ENCODE results near the gene MTA1. TPM values are rescaled to one million over a fixed set of nuclear protein-coding genes. Genes with fewer than 3 reads are reported as not detected.

Gene MTA1
- total RNA-seq, 1 experiment from 2014 or later, result 15.3 TPM

Other genes with a start within 250 kb of the MTA1 start
- 3.7 and 4.0 TPM in 2 replicates for gene NUDT14, start 238.5 kb upstream of the MTA1 start, total RNA-seq (2014; rRNA removed; shearing (Covaris generic))
- gene BTBD6, start 171.3 kb upstream of the MTA1 start, total RNA-seq (2014; rRNA removed; shearing (Covaris generic)), result 43.4 and 44.9 TPM in 2 replicates
- gene BRF1, start 118.8 kb upstream of the MTA1 start, total RNA-seq (2014; rRNA removed; shearing (Covaris generic)), result 13.7 and 13.9 TPM in 2 replicates
- 18.1 and 18.6 TPM in 2 replicates for gene PACS2, start 105.1 kb upstream of the MTA1 start, total RNA-seq (2014; rRNA removed; shearing (Covaris generic))
- gene TEX22, start 21.3 kb upstream of the MTA1 start, total RNA-seq (2014; rRNA removed; shearing (Covaris generic)), result not detected in 2 replicates
- 120 and 146 TPM in 2 replicates for gene CRIP2, start 55.0 kb downstream of the MTA1 start, total RNA-seq (2014; rRNA removed; shearing (Covaris generic))
- gene CRIP1, start 67.1 kb downstream of the MTA1 start, total RNA-seq (2014; rRNA removed; shearing (Covaris generic)), result 0.12 TPM in 1 of 2 replicates, not detected in the other
- 13.7 and 21.0 TPM in 2 replicates for gene TEDC1, start 71.4 kb downstream of the MTA1 start, total RNA-seq (2014; rRNA removed; shearing (Covaris generic))
- 0.36 and 0.98 TPM in 2 replicates for gene TMEM121, start 106.8 kb downstream of the MTA1 start, total RNA-seq (2014; rRNA removed; shearing (Covaris generic))

Measured in RPMI7951 (cell line).